GM18519 (cell line): ENCODE results near the gene SMG1.
A peak's percentile ranks its signal among the peaks of the same experiment; 100 is the strongest.
"Not testable (repeated sequence)": the region's sequence is repeated elsewhere in the genome, so short reads cannot be mapped to it uniquely, and the experiment has no call there.

Experiments
- ATAC-seq: cut with Tn5 transposase; IDR thresholded peaks from one replicate; pipeline ENCODE4 v1.9.1; 2021; ENCODE audit warnings: mild to moderate bottlenecking, moderate library complexity; ENCODE audit not compliant: unreplicated experiment, low FRiP score

SMG1 gene

DNA sequence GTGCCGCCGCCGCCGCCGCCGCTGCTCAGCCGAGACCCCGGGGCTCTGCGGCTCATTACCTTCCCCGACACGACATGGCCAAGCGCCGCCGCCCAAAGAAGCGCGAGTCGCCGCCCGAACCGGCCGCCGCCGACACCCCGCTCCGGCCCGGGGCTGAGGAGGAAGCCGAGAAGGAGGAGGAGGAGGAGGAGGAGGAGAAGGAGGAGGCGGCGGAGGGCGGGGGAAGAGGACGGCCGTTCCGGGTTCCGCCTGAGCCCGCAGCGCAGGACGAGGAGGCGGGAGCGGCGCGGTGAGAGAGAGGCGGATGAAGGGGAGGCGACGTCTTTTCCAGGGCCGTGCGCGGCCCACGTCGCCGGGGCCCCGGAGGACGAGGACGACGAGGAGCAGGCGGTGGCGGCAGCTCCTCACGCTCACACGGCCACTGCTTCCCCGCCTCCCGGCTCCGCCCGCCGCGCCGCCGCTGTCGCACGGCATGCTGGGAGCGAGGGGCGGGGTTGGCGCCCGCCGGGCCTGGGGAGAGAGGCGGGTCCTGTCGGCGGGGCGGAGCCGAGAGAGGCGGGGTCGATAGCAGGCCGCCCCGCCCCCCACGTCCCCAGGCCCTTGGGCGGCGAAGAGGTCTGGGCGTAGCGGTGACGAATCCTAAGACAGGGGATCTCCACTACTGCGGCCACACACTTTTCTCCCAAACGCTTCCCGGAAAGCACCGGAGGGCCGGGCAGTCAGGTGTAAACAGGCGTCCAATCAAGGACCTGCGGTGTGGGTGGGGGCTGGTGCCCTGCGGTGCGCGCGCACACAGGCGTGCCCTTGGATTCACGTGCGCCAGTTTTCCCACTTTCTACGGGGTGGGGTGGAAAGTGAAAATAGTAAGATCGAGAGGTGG is at the start of gene SMG1:
Gene SMG1, minus strand, starts transcription at position 423 of the 880 bp plus-strand sequence. Its CDS starts 367 bp downstream, at position 56.
- peak; percentile 77 for ATAC-seq

DNA sequence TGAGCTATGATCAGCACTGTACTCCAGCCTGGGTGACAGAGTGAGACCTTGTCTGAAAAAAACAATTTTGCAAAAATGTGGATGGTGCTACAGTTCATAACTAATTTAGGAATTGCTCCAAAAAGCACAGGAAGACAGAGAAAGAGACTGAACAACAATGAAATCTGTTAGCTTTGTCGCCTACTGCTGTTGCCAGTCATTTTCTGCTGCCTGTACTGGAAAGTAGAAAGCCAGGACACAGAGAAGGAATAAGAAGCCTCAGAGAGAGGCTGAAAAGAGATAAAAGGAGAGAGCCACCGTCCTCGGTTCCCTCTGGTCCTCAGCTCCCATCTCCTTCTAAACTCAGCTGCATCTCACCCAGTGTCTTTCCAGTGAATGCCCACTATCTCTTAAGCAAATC is 48.9 kb upstream of the SMG1 start:
- no peak for ATAC-seq

DNA sequence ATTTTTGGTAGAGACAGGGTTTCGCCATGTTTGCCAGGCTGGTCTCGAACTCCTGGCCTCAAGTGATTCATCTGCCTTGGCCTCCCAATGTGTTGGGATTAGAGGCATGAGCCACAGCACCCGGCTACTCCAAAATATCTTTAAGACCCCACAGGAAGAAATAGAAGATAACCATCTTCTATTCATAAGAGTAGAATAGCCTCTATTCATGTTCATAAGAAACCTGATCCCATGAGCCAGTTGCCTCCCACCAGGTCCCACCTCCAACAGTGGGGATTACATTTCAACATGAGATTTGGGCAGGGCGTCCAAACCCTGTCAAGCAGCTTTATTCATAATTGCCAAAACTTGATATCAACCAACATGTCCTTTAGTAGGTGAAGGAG is 43.6 kb upstream of the SMG1 start:
- ATAC-seq: no peak

DNA sequence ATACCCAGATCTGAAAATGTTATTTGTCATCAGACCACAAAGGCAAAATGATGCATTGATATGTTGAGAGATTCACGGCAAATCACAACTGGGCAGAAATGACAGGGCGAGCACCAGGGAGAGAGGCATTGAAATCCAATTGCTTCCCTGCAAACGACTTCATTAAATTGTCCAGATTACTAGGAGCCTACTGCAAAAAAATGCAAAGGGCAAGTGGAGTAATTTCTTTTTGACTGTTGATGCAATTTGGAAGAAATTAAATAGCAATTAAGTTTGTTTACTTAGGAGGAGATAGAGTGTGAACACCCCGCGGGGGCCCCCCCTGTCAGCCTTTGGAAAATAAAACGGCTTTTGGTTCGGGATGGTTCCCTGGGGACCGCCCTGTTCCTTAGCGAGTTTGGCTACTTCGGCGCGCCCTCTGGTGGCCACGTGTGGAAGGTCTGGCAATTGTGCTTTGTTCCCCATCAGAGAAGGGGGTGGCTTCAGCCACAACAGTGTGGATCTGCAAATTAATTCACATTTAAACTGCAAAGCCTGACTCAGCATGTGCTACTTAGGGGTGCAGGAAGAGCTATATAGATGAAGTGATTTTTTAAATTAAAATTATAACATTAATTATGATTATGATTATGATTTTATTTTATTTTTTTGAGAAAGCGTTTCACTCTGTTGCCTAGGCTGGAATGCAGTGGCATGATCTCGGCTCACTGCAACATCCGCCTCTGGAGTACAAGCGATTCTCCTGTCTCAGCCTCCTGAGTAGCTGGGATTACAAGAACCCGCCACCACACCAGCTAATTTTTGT is 43.0 kb upstream of the SMG1 start:
- no peak for ATAC-seq

DNA sequence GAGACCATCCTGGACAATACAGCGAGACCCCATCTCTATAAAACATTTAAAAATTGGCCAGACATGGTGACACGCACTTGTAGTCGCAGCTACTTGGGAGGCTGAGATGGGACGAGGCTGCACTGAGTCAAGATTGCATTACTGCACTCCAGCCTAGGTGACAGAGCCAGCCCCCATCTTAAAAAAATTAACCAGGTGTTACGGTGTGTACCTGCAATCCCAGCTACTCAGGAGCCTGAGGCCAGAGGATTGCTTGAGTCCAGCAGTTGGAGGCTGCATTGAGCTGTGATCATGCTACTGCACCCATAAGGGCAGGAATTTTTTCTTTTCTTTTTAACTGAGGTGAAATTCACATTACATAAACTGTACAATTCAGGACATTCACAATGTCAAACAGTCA is 40.6 kb upstream of the SMG1 start:
- no peak for ATAC-seq

DNA sequence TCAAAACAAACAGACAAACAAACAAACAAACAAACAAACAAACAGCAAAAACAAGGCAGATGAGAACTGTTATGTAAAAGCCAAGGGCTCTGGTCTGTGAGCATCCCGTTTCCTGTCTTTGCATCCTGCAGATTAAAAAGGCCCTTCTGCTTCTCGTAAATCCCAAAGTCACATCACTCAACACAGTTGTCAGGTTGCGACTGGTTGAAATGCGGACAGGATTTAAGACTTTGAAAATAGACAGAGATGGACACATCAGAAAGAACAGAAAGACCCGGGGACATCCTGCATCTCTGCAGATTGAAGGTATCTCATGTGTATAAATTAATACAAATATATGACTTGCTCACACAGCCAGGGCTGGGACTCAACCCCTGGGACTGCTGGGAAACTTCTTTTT is 39.3 kb upstream of the SMG1 start:
- ATAC-seq: no peak

DNA sequence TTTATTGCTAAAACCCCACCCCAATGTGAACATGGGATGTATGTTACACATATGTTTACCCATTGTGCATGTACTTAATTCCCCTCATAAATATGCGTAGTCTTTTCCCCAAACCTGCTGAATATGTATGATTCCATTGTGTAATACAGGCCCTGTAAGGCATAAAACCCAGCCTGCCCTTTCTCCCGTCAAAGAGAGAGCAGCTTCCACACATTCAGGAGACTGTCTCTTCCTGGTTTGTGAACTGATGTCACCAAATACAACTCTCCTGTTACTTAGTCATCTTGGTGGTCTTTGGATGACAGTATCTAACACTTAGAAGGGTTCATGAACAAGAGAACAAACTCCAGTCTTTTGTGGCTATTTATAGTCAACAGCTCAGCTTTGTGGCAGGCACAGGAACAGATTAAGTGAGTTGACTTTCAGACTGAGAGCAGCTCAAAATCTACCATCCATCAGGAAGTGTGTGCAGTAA is 32.9 kb upstream of the SMG1 start:
- no peak for ATAC-seq

DNA sequence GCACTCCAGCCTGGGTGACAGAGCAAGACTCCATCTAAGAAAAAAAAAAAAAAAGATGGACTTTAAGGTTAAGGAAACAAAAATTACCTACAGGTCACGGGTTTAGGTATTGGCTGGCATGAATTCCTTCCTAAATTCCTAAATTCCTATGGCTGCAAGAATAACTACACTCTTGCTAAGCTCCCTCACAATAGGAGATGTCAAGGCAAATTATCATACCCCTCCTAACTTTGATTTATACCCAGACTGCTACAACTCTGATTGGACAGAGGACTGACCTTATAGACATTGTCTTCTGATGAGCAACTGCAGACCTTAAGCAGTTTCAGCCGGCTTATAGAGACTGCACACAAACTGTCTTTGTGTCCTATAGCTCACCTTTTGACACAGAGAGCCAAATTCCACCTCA is 32.4 kb upstream of the SMG1 start:
- no peak for ATAC-seq

DNA sequence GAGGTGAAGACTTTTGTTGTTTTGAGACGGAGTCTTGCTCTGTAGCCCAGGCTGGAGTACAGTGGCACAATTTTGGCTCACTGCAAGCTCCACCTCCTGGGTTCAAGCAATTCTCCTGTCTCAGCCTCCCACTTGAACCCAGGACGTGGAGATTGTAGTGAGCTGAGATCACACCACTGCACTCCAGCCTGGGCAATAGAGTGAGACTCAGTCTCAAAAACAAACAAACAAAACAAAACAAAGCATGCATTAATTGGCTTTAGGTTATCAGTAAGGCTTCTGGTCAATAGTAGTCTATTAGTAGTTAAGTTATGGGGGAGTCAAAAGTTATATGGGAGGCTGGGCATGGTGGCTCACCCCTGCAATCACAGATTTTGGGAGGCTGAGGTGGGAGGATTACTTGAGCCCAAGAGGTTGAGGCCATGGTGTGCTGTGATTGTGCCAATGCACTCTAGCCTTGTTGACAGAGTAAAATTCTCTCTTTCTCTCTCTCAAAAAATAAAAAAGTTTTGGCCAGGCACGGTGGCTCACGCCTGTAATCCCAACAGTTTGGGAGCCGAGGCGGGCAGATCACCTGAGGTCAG is 30.5 kb upstream of the SMG1 start:
- ATAC-seq: not testable (repeated sequence)

DNA sequence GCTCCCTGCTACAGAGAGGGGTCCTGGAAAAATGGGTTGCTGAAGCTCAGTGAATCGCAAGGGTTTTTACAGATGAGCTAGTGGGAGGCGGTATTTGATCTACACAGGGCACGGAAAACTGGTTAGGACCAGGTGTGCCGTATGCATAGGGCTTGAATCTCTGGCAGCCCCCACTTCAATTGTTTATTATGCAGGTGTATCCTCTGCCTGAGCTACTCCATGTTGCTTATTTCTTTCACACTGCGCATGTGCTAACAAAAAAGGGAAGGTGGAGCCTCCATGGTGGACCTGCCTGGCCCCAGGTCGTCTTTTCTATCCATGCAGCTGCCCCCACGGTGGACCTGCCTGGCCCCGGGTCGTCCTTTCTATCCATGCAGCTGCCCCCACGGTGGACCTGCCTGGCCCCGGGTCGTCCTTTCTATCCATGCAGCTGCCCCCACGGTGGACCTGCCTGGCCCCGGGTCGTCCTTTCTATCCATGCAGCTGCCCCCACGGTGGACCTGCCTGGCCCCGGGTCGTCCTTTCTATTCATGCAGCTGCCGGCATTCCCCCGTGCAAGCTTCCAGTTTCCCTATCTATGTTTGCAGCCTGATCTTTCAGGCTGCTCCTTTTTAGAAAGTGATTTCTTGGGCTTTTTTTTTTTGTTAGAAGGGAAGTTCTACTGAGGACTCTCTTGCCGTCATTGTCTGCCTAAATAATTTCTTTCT is 29.8 kb upstream of the SMG1 start:
- not testable (repeated sequence) for ATAC-seq

DNA sequence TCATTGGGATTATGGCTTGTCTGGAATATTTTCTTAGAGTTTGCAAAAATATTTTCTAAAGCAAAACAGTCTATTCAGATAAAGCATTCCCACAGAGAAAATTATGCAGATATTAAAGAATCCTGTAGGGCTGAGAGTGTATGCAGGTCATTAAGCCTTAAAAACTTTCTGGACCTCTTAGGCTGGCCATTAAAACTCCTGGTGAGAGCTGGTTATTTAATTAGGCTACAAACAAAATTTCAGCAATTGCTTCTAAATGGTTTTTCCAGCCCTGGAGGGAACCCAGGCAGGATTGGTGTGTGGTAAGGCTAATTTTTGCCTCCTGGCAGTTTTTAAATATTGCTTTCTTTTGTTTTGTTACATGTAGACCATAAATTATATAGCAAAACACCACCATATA is 27.3 kb upstream of the SMG1 start:
- ATAC-seq: no peak

DNA sequence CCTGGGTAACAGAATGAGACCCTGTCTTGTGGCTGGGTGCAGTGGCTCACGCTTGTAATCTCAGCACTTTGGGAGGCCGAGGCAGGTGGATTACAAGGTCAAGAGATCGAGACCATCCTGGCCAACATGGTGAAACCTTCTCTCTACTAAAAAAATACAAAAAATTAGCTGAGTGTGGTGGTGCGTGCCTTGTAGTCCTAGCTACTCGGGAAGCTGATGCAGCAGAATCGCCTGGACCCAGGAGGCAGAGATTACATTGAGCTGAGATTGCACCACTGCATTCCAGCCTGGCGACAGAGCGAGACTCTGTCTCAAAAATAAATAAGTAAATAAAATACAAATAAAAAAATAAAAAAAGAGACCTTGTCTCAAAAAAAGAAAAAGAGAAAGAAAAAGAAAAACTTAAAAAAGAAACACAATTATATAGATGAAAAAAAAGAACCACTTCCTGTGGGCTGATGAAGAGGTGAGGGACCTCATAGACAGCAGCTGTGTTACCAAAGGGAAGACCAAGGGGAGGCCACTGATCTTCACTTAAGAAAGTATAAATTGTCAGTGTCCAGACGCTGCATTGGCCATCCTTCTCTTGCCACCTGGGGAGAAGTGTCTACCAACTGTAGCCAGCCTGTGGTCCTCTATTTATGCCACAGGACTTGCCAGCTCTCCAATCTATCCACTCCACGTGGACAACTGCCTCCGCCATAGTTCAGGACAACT is 24.4 kb upstream of the SMG1 start:
- ATAC-seq: no peak

DNA sequence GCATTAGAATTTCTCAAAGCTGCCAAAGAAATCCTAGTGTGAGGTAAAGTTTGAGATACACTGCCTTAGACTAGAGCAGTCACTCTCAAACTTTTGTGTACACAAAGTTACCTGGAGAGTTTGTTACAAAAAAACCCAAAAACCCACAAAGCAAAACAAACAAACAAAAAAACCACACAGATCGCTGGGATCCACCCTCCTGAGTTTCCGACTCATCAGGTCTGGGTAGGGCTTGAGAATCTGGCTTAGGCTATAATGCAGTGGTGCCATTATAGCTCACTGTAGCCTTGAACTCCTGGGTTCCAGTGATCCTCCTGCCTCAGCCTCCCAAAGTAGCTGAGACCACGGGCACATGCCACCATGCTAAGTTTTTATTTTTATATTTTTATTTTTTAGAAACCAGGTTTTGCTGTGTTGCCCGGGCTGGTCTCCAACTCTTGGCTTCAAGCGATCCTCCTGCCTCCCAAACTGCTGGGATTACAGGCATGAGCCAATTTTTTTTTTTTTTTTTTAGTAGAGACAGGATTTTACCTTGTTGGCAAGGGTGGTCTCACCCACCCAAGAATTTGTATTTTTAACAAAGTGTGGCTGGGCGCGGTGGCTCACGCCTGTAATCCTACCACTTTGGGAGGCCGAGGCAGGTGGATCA is 22.3 kb upstream of the SMG1 start:
- ATAC-seq: no peak

DNA sequence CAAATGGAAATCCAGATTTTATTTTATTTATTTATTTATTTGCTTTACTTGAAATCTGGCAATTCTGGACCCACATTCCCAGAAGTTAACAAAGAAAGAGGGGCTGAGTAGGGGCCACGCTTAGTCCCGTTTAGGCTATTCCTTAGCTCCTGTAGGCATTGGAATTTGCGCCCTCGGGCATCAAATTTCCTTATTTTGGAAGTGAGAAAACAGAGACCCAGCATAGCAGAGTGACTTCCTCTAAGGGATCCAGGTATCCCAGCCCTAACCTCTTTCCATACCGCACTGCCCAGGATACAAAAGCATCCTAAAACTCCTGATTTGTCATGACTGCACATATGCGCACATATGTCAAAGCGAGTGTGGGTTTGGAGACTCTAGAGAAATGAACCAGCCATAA is 19.0 kb upstream of the SMG1 start:
- ATAC-seq: no peak

DNA sequence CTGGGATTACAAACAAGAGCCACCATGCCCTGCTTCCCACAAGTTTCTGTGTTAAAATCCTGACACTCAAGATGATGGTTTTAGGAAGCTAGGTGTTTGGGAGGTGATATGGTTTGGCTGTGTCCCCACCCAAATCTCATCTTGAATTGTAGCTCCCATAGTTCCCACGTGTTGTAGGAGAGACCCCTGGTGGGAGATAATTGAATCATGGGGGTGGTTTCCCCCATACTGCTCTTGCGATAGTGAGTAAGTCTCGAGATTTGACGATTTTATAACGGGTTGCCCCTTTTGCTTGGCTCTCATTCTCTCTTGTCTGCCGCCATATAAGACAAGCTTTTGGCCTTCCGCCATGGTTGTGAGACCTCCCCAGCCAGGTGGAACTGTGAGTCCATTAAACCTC is 17.2 kb upstream of the SMG1 start:
- no peak for ATAC-seq

DNA sequence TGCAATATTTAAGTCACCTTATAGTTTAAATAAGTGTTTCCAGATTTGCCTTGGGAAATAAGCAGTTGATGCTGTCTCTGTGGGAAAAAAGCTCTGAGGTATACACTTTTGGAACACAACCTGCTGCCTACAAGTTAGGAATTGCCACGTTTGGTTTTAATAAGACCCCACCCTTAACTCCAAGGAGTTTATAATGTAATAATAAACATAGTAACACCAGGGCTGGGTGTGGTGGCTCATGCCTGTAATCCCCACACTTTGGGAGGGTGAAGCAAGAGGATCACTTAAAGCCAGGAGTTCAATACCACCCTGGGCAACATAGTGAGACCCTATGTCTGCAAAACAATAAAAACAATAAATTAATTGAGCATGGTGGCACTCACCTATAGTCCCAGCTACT is 15.9 kb upstream of the SMG1 start:
- ATAC-seq: no peak

DNA sequence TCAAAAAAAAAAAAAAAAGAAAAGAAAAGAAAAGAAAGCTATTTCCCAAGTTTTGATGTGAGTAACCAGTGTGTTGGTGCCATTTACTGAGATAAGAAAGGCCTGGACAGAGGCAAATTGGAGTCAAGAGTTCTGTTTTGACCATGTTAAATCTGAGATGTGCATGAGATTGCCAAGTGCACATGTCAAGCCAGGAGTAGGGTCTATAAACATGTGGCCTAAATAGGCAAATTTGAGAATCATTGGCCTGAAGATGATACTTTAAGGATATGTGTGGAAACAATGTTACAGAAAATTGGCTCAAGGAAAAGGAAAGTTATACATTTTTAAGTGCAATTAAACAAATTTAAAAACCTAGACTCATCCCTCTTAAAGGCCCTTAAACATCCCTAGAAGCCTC is 15.3 kb upstream of the SMG1 start:
- no peak for ATAC-seq

DNA sequence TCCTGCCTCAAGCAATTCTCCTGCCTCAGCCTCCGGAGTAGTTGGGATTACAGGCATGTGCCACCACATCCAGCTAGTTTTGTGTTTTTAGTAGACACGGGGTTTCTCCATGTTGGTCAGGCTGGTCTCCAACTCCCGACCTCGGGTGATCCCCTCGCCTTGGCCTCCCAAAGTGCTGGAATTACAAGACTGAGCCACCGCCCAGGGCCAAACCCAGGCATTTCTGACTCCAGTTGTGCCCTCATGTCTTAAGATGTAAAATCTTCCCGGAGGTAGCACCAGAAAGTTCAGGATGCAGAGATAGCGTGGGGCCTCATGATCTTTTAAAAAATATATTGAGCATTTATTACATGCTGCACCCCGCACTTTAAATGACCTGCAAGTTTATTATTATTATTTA is 12.8 kb upstream of the SMG1 start:
- no peak for ATAC-seq

DNA sequence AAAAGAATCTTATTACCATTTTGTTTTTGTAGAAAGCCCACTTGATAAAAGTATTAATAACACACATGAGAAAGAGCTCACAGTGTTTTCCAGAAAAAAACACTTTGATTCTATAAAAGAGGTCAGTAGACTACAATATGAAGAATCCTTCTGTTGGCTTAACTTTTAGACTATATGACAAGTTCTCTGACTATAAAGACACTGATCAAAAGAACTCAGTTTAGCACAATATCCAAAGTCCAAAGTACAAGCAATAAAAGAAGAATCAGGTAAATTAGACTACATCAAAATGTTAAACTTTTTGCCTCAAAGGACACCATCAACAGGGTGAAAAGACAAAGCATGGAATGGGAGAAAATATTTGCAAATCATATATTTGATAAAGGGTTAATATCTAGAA is 11.2 kb upstream of the SMG1 start:
- no peak for ATAC-seq
